HG03571 (cell line): ENCODE data around the gene CRADD.
A peak's percentile ranks its signal among the peaks of the same experiment; 100 is the strongest.

Experiments used
- ATAC-seq: cut with Tn5 transposase; IDR thresholded peaks from one replicate; pipeline ENCODE4 v1.9.1; 2021; ENCODE audit not compliant: unreplicated experiment

Gene CRADD

GRCh38 chr12:93833946-93834345 is 156.8 kb downstream of the CRADD start:
- ATAC-seq: no peak

GRCh38 chr12:93836620-93837260 is 159.6 kb downstream of the CRADD start:
- no peak for ATAC-seq

- no peak for ATAC-seq
These were observed 161.0 kb downstream of the CRADD start for GRCh38 chr12:93838193-93838592.

DNA sequence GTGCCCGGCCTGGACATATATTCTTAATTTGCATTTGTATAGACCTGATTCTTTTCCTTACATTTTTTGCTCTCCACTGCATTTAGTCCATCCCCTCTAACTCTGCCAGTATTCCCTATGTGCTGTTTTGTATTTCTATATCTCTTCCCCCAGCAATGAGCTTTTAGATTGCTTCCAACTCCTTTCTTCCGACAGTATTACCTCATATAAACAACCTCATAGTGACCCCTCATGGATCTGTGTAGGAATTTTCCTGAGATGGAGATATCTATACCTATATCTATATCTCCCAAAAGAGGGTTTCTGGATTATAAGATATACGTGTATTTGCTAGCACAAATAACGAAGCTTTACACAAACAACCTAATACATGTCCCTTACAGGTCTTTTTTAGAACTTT is 161.9 kb downstream of the CRADD start:
- no peak for ATAC-seq

DNA sequence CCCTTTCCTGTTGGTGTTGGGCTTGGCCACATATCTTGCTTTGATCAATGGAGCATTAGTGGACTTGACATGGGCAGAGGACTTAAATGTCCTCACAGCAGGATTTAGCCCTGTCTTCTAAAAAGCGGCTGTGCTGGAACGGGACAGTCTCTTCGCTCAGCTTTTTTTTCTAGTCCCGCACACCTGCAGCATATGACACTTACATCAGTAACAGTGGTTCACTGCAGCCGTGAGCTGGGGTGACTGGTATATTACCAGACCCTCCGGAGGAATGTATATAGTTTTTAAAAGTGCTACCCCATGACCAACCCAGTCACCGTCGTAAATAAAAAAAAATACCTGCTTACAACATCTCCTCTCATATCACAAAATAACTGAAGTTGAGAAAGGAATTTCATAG is 164.5 kb downstream of the CRADD start:
- no peak for ATAC-seq

DNA sequence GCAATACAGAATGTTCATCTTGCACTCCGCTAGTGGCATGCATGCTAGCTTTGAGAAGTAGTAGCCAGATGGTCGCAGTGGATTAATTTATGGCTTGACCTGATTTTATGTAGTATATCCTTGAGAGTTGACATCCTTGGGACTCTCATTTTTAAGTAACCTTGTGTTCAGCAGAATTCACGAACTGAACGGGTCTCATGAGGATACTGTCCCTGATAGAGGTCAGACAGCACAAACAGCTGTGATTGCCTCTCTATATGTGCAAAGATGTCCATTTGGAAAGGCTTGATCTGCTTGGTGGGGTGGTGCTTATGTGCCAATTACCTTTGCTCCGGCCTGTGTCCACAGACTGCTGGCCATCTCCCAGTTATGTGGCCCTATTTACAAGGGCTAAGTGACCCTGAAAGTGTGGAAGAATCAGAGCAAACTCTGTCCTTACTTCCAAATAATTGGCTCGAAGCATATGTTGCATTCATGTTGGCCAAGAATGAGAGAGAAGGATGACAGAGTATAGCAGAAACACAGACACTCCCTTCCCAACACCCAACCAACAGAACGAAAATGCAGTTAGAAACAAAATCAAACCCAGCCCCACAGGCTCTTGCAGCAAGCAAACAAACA is 167.1 kb downstream of the CRADD start:
- ATAC-seq: no peak

DNA sequence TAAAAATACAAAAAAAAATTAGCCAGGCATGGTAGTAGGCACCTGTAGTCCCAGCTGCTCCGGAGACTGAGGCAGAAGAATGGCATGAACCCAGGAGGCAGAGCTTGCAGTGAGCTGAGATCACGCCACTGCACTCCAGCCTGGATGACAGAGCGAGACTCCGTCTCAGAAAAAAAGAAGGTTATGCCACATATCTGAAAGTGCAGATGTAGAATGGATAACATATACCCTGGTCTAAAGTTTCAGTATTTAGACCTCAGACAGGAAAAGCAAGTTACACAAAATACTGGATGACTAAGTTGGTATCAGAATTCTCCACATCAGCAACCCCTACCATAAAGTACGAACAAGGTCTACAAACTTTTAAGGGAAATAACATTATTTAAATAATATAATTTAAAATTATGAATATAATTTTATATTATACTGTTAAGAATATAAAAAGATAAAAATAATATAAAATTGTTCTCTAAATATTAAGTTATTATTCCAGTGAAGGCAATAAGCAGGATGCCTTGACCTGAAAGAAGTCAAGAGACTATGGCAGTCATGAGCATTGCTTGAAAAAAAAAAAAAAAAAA is 169.9 kb downstream of the CRADD start:
- no peak for ATAC-seq

GRCh38 chr12:93847517-93848474 is 170.6 kb downstream of the CRADD start:
- peak; percentile 81 for ATAC-seq

GRCh38 chr12:93848523-93849101 is 171.4 kb downstream of the CRADD start:
- no peak for ATAC-seq

DNA sequence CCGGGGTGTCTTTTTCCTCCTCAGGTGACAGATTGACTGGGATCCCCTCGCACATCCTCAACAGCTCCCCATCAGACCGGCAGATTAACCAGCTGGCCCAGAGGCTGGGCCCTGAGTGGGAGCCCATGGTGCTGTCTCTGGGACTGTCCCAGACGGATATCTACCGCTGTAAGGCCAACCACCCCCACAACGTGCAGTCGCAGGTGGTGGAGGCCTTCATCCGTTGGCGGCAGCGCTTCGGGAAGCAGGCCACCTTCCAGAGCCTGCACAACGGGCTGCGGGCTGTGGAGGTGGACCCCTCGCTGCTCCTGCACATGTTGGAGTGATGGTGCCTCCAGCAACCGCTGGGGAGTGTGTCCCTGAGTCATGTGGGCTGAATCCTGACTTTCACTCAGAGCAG is 172.8 kb downstream of the CRADD start:
- no peak for ATAC-seq

DNA sequence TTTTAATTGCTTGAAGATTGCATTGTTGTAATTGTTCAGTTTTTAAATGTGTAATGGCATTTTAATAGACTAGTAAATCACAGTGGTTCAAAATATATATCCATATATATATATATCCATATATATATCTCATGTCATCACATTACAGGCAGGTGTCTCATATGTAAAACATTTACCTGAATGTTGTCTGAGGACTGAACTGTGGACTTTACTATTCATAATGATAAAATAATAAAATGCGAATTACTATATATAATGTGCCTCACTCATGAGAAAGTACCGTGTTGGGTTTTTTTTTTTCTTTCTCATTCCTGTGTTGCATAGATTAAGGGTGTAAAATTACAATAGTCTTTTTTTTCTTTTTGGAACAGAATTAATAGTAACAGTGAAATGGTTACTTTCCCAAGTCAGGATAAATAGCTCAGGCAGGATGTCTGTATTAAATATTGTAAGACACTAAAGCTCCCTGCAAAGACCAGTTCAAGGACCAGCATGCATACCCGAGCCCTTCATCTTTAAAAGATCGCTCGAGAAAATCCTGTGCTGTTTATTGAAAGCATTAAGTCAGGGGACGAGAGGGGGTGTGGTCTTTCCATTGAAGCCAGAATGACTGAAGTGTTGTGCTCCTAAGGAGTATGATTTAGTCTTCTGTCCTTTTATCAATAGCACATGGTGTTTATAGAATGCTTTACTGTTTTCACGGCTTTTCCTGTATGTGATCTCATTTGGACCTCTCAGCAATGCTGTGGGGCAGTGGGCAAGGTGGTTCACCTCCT is 173.5 kb downstream of the CRADD start:
- ATAC-seq: no peak

DNA sequence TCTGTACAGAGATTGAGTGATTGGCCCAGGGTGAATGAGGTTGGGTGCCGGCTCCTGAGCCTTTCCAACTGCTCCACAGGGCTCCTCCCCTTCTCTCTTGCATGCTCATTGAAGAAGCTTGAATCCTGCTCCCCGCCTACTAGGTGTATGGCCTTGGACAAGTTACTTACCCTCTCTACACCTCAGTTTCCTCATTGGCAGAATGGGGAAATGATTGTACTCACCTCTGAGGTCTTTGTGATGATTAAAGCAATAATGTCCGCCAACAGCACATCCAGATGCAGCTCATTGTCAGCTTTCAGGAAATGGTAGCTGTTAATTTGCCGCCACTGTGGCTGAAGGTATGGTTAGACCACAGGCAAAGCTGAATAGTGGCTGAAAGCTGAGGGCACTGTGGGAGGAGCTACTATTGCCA is 174.1 kb downstream of the CRADD start:
- no peak for ATAC-seq

- ATAC-seq: no peak
These were observed 175.0 kb downstream of the CRADD start for GRCh38 chr12:93852173-93852591.

DNA sequence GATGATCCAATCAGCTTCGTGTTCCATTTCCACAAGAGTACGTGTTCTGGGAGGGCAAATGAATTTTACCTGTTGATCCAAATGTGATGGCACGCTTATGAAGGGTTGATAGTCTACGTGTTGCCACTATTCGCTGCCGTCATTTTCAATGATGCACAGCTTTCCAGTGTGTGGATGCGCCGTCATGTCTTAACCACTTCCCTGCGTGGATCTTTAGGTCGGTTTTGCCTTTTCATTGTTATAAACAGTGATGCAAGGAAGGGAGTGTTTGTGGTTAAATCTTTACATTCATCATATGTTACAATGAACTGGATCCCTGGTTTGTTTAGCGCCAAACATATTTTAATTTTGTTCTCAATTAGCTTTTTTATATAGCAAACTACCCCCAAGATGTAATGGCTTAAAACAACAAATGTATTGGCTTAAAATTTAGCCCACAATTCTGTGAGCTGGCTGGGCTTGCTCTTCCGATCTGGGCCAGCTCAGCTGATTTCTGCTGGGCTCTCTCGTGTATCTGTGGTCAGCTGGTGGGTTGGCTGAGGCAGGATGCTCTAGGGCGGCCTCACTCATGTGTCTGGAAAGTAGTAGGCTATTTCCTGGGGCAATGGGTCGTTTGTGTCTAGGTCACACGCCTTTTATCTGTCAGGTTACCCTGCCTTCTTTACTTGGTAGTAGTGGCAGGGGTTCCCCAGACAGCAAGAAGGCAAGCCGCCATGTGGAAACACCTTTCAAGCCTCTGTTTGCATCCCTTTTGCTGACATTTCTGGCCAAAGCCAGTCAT is 176.7 kb downstream of the CRADD start:
- no peak for ATAC-seq

- ATAC-seq: no peak
These were observed 178.1 kb downstream of the CRADD start for GRCh38 chr12:93855261-93855660.

- ATAC-seq: no peak
These were observed 179.4 kb downstream of the CRADD start for GRCh38 chr12:93856611-93857010.

DNA sequence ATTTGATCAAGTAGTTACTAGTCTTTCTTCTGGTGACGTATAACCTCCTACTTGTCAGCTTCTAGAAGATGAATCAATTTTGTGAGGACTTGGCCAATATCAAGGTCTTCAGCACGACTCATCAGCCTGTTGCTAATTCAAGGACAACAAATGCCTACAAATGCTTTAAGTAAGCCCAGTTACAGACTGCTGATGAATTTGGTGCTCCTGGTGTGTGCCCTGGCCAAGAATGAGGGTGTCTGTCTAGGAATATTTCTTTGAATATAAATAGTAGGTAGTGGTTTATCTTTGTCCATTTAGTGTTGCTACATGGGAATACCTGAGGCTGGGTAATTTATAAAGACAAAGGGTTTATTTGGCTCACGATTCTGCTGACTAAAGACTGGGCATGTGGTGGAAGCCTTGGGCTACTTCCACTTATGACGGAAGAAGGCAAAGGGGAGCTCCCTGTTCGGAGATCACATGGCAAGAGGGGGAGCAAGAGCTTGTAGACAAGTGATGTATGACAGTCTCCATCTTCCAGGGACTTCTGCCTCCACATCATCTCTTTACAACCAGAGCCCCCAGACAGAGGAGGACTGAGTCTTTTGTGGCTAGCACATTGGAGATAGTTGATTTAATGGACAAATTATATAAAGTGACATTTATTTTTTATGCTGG is 180.2 kb downstream of the CRADD start:
- ATAC-seq: no peak

GRCh38 chr12:93857991-93858447 is 180.8 kb downstream of the CRADD start:
- no peak for ATAC-seq
